DOHH2 (cell line): ENCODE measurements around the gene NUDT14.

ENCODE experiments used
- EZH2phosphoT487 ChIP-seq: fragments of 200-600 bp; sonication (generic); IDR thresholded peaks from 2 replicates; pipeline ENCODE4 v1.6.1; 2017; ENCODE audit warnings: borderline replicate concordance, mild to moderate bottlenecking, antibody characterized with exemption, low read length, moderate library complexity, mixed read lengths
- TF ChIP-seq, protein P1 (sequence below): fragments of 200-600 bp; sonication (generic); IDR thresholded peaks from one replicate; pipeline ENCODE4 v1.5.1; 2014; ENCODE audit warnings: antibody characterized with exemption, mild to moderate bottlenecking, low read depth, low read length; ENCODE audit not compliant: poor library complexity, severe bottlenecking

DNA sequence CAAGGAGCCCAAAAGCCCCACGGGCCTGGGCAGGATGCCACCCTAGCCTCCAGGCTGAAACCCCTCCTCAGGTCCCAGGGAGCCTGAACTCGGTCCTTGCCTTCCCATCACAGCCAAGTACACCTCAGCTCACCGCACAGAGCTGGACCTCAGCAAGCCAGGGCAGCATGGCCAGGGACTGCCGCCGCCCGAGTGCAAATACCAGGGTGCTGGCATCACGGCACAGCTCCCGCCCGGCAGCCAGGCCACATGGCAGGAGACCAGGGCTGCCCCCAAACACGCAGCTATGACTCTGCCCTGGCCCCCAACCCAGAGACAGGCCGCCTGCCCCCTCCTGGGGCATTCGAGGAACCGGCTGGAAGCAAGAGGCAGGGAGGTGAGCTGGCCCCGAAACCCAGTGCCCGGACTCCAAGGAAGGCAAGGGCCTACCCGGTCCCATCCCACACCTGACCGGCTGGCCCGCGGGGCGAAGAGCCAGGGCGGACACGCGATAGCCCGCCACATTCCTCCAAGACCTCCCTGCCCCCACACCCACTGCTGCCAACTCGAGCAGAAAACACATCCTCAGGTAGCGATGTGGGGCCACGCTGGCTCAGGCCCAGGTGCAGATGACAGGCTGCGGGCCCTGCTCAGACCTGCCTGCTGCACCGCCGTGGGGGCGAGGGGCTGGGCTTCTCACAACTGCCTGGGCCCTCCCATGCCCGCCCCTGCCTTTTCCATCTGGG is 15.2 kb downstream of the NUDT14 start:
- TF ChIP-seq, protein P1, sequence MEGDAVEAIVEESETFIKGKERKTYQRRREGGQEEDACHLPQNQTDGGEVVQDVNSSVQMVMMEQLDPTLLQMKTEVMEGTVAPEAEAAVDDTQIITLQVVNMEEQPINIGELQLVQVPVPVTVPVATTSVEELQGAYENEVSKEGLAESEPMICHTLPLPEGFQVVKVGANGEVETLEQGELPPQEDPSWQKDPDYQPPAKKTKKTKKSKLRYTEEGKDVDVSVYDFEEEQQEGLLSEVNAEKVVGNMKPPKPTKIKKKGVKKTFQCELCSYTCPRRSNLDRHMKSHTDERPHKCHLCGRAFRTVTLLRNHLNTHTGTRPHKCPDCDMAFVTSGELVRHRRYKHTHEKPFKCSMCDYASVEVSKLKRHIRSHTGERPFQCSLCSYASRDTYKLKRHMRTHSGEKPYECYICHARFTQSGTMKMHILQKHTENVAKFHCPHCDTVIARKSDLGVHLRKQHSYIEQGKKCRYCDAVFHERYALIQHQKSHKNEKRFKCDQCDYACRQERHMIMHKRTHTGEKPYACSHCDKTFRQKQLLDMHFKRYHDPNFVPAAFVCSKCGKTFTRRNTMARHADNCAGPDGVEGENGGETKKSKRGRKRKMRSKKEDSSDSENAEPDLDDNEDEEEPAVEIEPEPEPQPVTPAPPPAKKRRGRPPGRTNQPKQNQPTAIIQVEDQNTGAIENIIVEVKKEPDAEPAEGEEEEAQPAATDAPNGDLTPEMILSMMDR = no peak
- no peak for TF ChIP-seq EZH2phosphoT487
